ENCODE results near the gene QKI.

- TF ChIP-seq CTCF (IDR thresholded peaks at IDR 0.05; ENCODE audit: insufficient read depth, low read length) (no peak), GABPA (IDR thresholded peaks at IDR 0.05; ENCODE audit: low read depth) (no peak), POLR2AphosphoS5 (IDR thresholded peaks at IDR 0.05; ENCODE audit: low read depth) (no peak), SPI1 (IDR thresholded peaks at IDR 0.05; ENCODE audit: borderline replicate concordance, low read depth) (no peak), REST (IDR thresholded peaks at IDR 0.05; ENCODE audit: insufficient replicate concordance, low read depth) (no peak)
These were observed 164.8 kb downstream of the QKI start for GRCh38 chr6:163579111-163579879.

All from HL-60 (cell line).